K562 (cell line): Measurements from ENCODE around the gene SLC4A1. TPM values are rescaled to one million over a fixed set of nuclear protein-coding genes. Genes with fewer than 3 reads are reported as not detected.

Source experiments
- EGR1 ChIP-seq: fragments of 450-650 bp; conservative IDR thresholded peaks from 2 replicates; pipeline ENCODE4 v1.6.1; 2017; ENCODE audit warnings: mild to moderate bottlenecking
- EP300 ChIP-seq: IDR thresholded peaks from 2 replicates; pipeline ENCODE4 v1.6.1; 2012; ENCODE audit warnings: low read length, improper control_type of control experiment
- FOXK2 ChIP-seq, 2 experiments: fragments of 450-650 bp; IDR thresholded peaks in 1 of 2; conservative IDR thresholded peaks in 1 of 2; 2 replicates each; pipeline ENCODE4 v1.6.1; 2016; ENCODE audit warnings: low read depth in 2 of 2, mild to moderate bottlenecking in 1 of 2
- MAFG ChIP-seq: fragments of 450-650 bp; conservative IDR thresholded peaks from 2 replicates; pipeline ENCODE4 v1.6.1; 2016; ENCODE audit warnings: missing genetic modification characterization, missing compliant biosample characterization
- NR2C2 ChIP-seq, 2 experiments: fragments of 200-800 bp in 1 of 2; sonication (Bioruptor generic) in 1 of 2; sonication (generic) in 1 of 2; formaldehyde crosslinking in 1 of 2; IDR thresholded peaks; 2 replicates each; pipeline versions ENCODE4 v1.6.1 to v1.8.0; 2016 to 2022; ENCODE audit warnings: mild to moderate bottlenecking in 1 of 2, missing compliant biosample characterization in 1 of 2, missing genetic modification characterization in 1 of 2, missing genetic modification reagents in 1 of 2
- PHF8 ChIP-seq: fragments of 200-600 bp; sonication (generic); IDR thresholded peaks from 2 replicates; pipeline ENCODE4 v1.6.1; 2012; ENCODE audit warnings: mixed run types, mild to moderate bottlenecking, inconsistent platforms, low read length, moderate library complexity, borderline replicate concordance
- REST ChIP-seq, 2 experiments: fragments of 450-650 bp; formaldehyde crosslinking in 1 of 2; IDR thresholded peaks; 2 replicates each; pipeline versions ENCODE4 v1.4.0 to v1.6.1; 2014 to 2020; ENCODE audit warnings: mild to moderate bottlenecking in 2 of 2, borderline replicate concordance in 1 of 2, low read depth in 1 of 2
- SLC30A9 ChIP-seq: fragments of 250-450 bp; sonication (Bioruptor Pico); IDR thresholded peaks from 2 replicates; pipeline ENCODE4 v1.8.0; 2022; ENCODE audit warnings: mild to moderate bottlenecking, moderate library complexity
- TBP ChIP-seq: optimal IDR thresholded peaks from 2 replicates; pipeline ENCODE3; 2011; ENCODE audit warnings: low read depth, low read length, improper control_type of control experiment
- TFAP4 ChIP-seq: sonication (generic); formaldehyde crosslinking; IDR thresholded peaks from 2 replicates; pipeline ENCODE4 v1.8.0; 2022; ENCODE audit warnings: missing genetic modification reagents, mild to moderate bottlenecking, moderate library complexity, borderline replicate concordance
- polyA plus RNA-seq, 8 experiments: library from polyadenylated mRNA; depleted of rRNA in 4 of 8; stranded (reverse) in 5 of 8; unstranded in 3 of 8; fragments of >200 nt; fragmentation: Nextera tagmentation in 2 of 8; fragmentation: Illumina TruSeq in 1 of 8; extraction: Ambion mirVana in 2 of 8; extraction: Trizol in 1 of 8; gene quantifications; 2 replicates each; pipeline versions ENCODE4 v1.2.1 to v1.2.3, GENCODE V29; 2011 to 2014; ENCODE audit warnings: inconsistent platforms in 1 of 8, missing spikeins in 1 of 8
- total RNA-seq, 7 experiments: library from RNA; depleted of rRNA in 6 of 7; stranded (reverse); fragments of >200 nt in 6 of 7; fragmentation: Illumina TruSeq in 2 of 7; extraction: Trizol in 2 of 7; gene quantifications; 2 replicates each; pipeline versions ENCODE4 v1.2.1 to v1.2.3, GENCODE V29; 2011 to 2021; ENCODE audit warnings: low replicate concordance in 1 of 7
- TF ChIP-seq, protein P1 (sequence below), 3 experiments: IDR thresholded peaks in 2 of 3; conservative IDR thresholded peaks in 1 of 3; 2 replicates each; pipeline ENCODE4 v1.5.1; 2011 to 2012; ENCODE audit warnings: low read length in 3 of 3, mild to moderate bottlenecking in 3 of 3, control low read depth in 2 of 3, improper control_type of control experiment in 1 of 3, inconsistent platforms in 1 of 3, low read depth in 1 of 3, mixed read lengths in 1 of 3, moderate library complexity in 1 of 3; ENCODE audit not compliant: insufficient read depth in 2 of 3

SLC4A1 gene
- total and polyA plus RNA-seq, 9 of the 15 experiments (the other 6 are each of a cell fraction or from before 2014, with no cell fraction given): 0.14 to 1.00 (median 0.53) TPM

- TF ChIP-seq REST (IDR thresholded peaks at IDR 0.05; ENCODE audit: borderline replicate concordance): no peak
- 0 out of 2 replicates have a peak, but pooled peaks have one; percentile 44 for TF ChIP-seq REST (CRISPR knock-in tag; IDR thresholded peaks at IDR 0.05; ENCODE audit: low read depth)
- TF ChIP-seq FOXK2 (conservative IDR thresholded peaks at IDR 0.05 in 1 of 2, IDR thresholded peaks at IDR 0.05 in 1 of 2; ENCODE audit: low read depth in 2 of 2): 0 out of 4 replicates have a peak, but pooled peaks of 1 of the 2 experiments have one; percentile 17
- no peak for TF ChIP-seq SLC30A9
- 0 out of 2 replicates have a peak, but pooled peaks have one; percentile 0 for TF ChIP-seq PHF8
- TF ChIP-seq NR2C2 (CRISPR knock-in tag; IDR thresholded peaks at IDR 0.05): no peak
- TF ChIP-seq NR2C2 (tag; IDR thresholded peaks at IDR 0.05): no peak
- no peak for TF ChIP-seq MAFG (tag)
- TF ChIP-seq, protein P1, sequence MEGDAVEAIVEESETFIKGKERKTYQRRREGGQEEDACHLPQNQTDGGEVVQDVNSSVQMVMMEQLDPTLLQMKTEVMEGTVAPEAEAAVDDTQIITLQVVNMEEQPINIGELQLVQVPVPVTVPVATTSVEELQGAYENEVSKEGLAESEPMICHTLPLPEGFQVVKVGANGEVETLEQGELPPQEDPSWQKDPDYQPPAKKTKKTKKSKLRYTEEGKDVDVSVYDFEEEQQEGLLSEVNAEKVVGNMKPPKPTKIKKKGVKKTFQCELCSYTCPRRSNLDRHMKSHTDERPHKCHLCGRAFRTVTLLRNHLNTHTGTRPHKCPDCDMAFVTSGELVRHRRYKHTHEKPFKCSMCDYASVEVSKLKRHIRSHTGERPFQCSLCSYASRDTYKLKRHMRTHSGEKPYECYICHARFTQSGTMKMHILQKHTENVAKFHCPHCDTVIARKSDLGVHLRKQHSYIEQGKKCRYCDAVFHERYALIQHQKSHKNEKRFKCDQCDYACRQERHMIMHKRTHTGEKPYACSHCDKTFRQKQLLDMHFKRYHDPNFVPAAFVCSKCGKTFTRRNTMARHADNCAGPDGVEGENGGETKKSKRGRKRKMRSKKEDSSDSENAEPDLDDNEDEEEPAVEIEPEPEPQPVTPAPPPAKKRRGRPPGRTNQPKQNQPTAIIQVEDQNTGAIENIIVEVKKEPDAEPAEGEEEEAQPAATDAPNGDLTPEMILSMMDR (IDR thresholded peaks at IDR 0.05 in 2 of 3, conservative IDR thresholded peaks at IDR 0.05 in 1 of 3; ENCODE audit: insufficient read depth in 2 of 3, low read depth in 1 of 3, low read length in 3 of 3): no peak
- 0 out of 2 replicates have a peak, but pooled peaks have one; percentile 6 for TF ChIP-seq EGR1
- peak; percentile 54 for TF ChIP-seq TBP
- no peak for TF ChIP-seq EP300
- 0 out of 2 replicates have a peak, but pooled peaks have one; percentile 7 for TF ChIP-seq TFAP4 (CRISPR knock-in tag)
Observed at GRCh38 chr17:44217738-44218343, 50.1 kb downstream of the SLC4A1 start (continued).
